ENCODE data around the gene MARCHF11. TPM values are rescaled to one million over a fixed set of nuclear protein-coding genes. Genes with fewer than 3 reads are reported as not detected.

MARCHF11 gene
- total RNA-seq, 4 donors from 2014 or later: not detected

- no peak for TF ChIP-seq CTCF (IDR thresholded peaks at IDR 0.05; ENCODE audit: low read depth)
These were observed 118.4 kb downstream of the MARCHF11 start for GRCh38 chr5:16061163-16061562.

DNA sequence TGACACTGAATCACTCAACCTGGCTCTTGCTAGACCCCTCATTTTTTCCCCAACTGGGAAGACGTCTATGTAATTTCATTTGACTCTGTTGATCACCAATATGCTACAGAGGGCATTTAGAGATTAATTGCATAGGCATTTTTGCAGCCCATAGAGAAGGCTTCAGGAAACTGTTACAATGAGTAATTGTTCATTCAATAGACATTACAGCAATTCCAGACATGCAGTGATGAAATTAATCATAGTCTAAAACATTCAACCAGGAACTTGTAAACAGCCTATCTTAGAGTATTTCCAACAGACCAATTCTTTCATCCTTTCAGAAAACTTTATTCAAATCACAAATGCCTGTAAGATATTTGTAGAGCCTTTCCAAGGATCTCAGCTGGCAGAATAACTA, 122.3 kb downstream of the MARCHF11 start:
- no peak for TF ChIP-seq CTCF (IDR thresholded peaks at IDR 0.05; ENCODE audit: low read depth)

- TF ChIP-seq CTCF (IDR thresholded peaks at IDR 0.05; ENCODE audit: low read depth): no peak
These were observed 128.3 kb downstream of the MARCHF11 start for GRCh38 chr5:16051246-16051755.

- TF ChIP-seq CTCF (IDR thresholded peaks at IDR 0.05; ENCODE audit: low read depth): no peak
These were observed 129.2 kb downstream of the MARCHF11 start for GRCh38 chr5:16050414-16050813.

GRCh38 chr5:16049761-16050160, 129.8 kb downstream of the MARCHF11 start:
- no peak for TF ChIP-seq CTCF (IDR thresholded peaks at IDR 0.05; ENCODE audit: low read depth)

GRCh38 chr5:16048132-16048531, 131.5 kb downstream of the MARCHF11 start:
- no peak for TF ChIP-seq CTCF (IDR thresholded peaks at IDR 0.05; ENCODE audit: low read depth)

GRCh38 chr5:16043349-16043965, 136.1 kb downstream of the MARCHF11 start:
- no peak for TF ChIP-seq CTCF (IDR thresholded peaks at IDR 0.05; ENCODE audit: low read depth)

All from subcutaneous adipose tissue (tissue), 4 donors.